Measurements from ENCODE around the gene APOM. TPM values are rescaled to one million over a fixed set of nuclear protein-coding genes. Genes with fewer than 3 reads are reported as not detected.

The APOM gene
- total and polyA plus RNA-seq, 9 donors: 1.3 to 7.7 (median 4.0) TPM

DNA sequence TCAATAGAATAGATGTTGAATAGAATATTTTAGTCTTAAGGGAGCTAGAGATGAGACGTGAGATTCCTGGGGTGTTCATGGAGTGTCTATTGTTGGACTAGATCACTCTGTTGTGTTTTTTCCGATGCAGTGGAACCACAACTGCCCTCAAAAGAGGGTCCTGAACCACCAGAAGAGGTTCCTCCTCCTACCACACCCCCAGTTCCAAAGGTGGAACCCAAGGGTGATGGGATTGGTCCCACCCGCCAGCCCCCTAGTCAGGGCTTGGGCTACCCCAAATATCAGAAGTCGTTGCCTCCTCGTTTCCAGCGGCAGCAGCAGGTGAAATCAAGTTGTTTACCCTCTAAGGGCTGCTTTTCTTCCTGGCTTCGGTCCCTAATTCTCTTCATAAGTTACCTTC, 26.7 kb upstream of the APOM start:
- TF ChIP-seq POLR2A (IDR thresholded peaks at IDR 0.05) (no peak), EP300 (IDR thresholded peaks at IDR 0.05) (no peak)
- TF ChIP-seq, protein P1, sequence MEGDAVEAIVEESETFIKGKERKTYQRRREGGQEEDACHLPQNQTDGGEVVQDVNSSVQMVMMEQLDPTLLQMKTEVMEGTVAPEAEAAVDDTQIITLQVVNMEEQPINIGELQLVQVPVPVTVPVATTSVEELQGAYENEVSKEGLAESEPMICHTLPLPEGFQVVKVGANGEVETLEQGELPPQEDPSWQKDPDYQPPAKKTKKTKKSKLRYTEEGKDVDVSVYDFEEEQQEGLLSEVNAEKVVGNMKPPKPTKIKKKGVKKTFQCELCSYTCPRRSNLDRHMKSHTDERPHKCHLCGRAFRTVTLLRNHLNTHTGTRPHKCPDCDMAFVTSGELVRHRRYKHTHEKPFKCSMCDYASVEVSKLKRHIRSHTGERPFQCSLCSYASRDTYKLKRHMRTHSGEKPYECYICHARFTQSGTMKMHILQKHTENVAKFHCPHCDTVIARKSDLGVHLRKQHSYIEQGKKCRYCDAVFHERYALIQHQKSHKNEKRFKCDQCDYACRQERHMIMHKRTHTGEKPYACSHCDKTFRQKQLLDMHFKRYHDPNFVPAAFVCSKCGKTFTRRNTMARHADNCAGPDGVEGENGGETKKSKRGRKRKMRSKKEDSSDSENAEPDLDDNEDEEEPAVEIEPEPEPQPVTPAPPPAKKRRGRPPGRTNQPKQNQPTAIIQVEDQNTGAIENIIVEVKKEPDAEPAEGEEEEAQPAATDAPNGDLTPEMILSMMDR (IDR thresholded peaks at IDR 0.05): no peak
- Histone ChIP-seq H3K27me3 (no peaks in the 10 kb centered on the region), H3K27ac (no peak overlapping the region), H3K4me3 (no peak overlapping the region), H3K4me1 (ENCODE audit: insufficient read depth) (no peaks in the 10 kb centered on the region), H3K9me3 (no peaks in the 10 kb centered on the region), H3K36me3 (no peaks in the 10 kb centered on the region)
- intact Hi-C loops (cut with DNase I): no loop called here
- 78 to 87% (median 85%) methylated on average over 7 of the region's 7 CpGs for WGBS, 3 donors
- no peak for DNase-seq

DNA sequence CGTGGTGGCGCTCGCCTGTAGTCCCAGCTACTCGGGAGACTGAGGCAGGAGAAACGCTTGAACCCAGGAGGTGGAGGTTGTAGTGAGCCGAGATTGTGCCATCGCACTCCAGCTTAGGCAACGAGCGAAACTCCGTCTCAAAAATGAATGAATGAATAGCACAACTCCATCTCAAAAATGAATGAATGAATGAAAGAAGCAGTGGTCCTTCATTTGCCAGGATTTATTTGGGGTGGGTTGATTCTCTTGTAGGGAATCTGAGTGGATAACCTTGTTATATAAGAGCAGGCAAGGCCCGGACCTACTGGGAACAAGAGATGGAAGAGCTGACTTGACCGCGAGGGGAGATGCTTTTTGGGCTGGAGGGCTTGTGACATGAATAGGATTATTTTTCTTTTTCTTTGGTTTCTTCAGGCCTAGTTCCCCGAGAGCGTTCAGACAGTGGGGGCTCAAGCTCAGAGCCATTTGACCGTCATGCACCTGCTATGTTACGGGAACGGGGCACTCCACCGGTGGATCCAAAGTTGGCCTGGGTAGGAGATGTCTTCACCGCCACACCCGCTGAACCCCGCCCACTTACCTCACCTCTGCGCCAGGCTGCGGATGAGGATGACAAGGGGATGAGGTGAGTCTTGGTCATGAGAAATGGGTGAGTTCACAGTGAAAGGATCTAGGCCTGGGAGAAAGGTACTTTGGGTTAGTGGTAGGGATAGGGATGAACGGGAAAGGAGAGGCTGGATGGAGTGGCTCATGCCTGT, 25.3 kb upstream of the APOM start:
- Histone ChIP-seq H3K27ac (no peak overlapping the region), H3K9me3 (no peaks in the 10 kb centered on the region), H3K4me1 (ENCODE audit: insufficient read depth) (no peaks in the 10 kb centered on the region), H3K27me3 (no peaks in the 10 kb centered on the region), H3K36me3 (peaks cover 3% of the 10 kb centered on the region), H3K4me3 (no peak overlapping the region)
- DNase-seq: no peak
- WGBS, 3 donors: 87 to 90% (median 87%) methylated on average over 25 of the region's 25 CpGs
- intact Hi-C loops (cut with DNase I): no loop called here
- TF ChIP-seq EP300 (IDR thresholded peaks at IDR 0.05) (no peak), POLR2A (IDR thresholded peaks at IDR 0.05) (no peak)
- TF ChIP-seq, protein P1 (IDR thresholded peaks at IDR 0.05): no peak

DNA sequence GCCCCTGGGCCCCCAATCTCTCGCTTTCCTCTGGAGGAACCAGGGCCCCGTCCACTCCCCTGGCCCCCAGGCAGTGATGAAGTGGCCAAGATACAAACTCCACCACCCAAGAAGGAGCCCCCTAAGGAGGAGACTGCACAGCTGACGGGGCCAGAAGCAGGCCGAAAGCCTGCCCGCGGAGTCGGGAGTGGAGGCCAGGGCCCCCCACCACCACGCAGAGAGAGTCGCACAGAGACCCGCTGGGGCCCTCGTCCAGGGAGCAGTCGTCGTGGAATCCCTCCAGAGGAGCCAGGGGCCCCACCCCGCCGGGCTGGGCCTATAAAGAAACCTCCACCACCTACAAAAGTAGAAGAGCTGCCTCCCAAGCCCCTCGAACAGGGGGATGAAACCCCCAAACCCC, 24.5 kb upstream of the APOM start:
- intact Hi-C loops (cut with DNase I): no loop called here
- DNase-seq: no peak
- 71 to 78% (median 72%) methylated on average over 14 to 16 of the region's 16 CpGs for WGBS, 3 donors

DNA sequence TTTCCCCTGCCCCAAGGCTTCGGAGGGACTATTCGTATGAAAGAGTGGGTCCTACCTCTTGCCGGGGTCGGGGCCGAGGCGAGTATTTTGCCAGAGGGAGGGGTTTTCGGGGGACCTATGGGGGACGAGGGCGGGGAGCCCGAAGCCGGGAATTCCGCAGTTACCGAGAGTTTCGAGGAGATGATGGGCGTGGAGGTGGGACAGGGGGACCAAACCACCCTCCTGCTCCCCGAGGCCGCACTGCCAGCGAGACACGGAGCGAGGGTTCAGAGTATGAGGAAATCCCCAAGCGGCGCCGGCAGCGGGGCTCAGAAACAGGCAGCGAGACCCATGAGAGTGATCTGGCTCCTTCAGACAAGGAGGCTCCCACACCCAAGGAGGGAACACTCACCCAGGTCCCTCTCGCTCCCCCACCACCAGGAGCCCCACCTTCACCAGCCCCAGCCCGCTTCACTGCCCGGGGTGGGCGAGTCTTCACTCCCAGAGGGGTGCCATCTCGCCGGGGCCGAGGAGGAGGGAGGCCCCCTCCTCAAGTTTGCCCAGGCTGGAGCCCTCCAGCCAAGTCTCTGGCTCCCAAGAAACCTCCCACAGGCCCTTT, 23.9 kb upstream of the APOM start:
- Histone ChIP-seq H3K4me1 (ENCODE audit: insufficient read depth) (no peaks in the 10 kb centered on the region), H3K4me3 (no peak overlapping the region), H3K36me3 (peaks cover 3% of the 10 kb centered on the region), H3K27ac (no peak overlapping the region), H3K27me3 (no peaks in the 10 kb centered on the region), H3K9me3 (no peaks in the 10 kb centered on the region)
- DNase-seq: no peak
- 79 to 81% (median 81%) methylated on average over 31 to 32 of the region's 32 CpGs for WGBS, 3 donors
- TF ChIP-seq, protein P1 (IDR thresholded peaks at IDR 0.05): no peak
- no peak for TF ChIP-seq POLR2A (IDR thresholded peaks at IDR 0.05)
- no peak for TF ChIP-seq EP300 (IDR thresholded peaks at IDR 0.05)
- intact Hi-C loops (cut with DNase I): no loop called here

More for the DNA sequence above, 24.5 kb upstream of the APOM start:
- Histone ChIP-seq H3K27ac (no peak overlapping the region), H3K4me1 (ENCODE audit: insufficient read depth) (no peaks in the 10 kb centered on the region), H3K9me3 (no peaks in the 10 kb centered on the region), H3K4me3 (no peak overlapping the region), H3K27me3 (no peaks in the 10 kb centered on the region), H3K36me3 (peaks cover 3% of the 10 kb centered on the region)
- TF ChIP-seq POLR2A (IDR thresholded peaks at IDR 0.05) (no peak), EP300 (IDR thresholded peaks at IDR 0.05) (no peak)
- TF ChIP-seq, protein P1 (IDR thresholded peaks at IDR 0.05): no peak

Measured in ovary (tissue), 9 donors.